ENCODE results near the gene FAM53A.

Gene FAM53A, protein sequence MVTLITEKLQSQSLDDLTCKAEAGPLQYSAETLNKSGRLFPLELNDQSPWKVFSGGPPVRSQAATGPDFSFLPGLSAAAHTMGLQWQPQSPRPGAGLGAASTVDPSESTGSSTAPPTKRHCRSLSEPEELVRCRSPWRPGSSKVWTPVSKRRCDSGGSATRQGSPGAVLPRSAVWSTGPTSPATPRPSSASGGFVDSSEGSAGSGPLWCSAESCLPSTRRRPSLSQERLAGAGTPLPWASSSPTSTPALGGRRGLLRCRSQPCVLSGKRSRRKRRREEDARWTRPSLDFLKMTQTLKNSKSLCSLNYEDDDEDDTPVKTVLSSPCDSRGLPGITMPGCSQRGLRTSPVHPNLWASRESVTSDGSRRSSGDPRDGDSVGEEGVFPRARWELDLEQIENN

DNA sequence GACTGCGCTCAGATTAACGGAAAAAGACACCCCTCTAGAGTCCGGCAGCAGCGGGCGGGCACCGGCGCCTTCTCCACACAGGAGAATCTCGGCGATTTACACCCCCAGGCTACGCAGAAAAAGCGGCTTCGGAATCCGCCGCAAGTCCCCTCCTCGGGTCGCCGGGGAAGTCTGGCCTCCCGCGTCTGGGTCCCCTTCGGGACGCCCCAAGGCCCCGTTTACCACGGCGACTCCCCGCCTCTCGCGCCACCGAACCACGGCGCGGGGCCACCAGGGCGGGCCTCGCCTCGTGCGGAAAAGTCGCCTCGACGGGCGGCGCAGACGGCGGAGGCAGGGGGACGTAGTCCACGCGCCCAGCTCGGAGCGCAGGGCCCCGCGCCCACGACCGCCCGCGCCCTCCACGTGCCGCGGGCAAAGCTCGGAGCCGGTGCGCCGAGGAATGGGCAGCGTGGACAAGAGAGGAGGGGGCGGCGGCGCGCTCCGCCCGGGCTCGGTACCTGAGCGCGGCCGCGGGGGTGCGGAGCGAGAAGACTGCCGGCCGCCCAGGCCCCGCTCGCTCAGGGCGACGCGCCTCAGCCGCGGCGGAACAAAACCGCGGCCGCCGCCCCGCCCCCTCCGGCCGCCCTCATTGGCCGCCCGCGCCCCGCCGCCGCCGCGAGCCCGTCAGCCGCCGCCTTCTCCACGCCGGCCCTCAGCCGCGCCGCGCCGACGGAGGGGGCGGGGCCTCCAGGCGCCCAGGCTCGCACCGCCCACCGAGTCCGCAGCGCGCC is at the start of gene FAM53A:
Gene FAM53A (minus strand): TSS at position 578 of the 770 bp plus-strand sequence. CDS start 15,572 bp downstream, outside the sequence.
- DNase-seq (peak; percentile 39), ATAC-seq (peak; percentile 95)

DNA sequence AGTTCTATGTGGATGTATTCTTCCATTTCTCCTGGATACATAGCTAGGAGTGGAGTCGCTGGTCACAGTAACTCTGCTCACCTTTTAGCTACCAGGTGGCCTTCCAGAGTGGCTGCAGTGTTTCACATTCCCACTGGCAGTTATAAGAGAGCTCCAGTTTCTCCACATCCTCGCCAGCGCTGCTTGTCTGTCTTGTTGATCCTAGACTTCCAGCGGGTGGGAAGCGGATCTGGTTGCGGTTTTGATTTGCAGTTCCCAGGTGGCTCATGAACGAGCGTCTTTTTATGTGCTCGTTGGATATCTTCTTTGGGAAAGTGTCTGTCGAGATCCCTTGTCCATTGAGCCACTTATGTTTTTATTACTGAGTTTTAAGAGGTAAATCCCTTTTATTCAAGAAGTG is 48.8 kb upstream of the FAM53A start:
- ATAC-seq (no peak), DNase-seq (no peak)

DNA sequence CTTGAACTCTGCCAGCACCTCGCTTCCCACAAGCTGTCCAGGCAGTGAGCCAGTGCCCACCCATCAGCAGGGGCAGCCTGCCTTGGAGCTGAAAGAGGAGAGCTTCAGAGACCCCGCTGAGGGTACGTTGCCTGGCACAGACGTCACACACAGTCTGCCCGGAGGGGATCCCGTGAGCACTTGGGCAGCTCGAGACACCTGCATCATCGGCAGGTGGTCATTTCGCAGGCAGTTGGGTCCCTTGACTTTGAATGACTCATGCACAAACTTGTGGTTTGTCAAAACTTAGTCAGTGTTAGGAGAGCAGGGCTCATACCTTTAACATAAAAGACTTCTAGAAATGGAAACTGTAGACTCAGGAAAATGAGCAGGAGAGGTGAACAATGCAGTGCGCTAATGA is 47.1 kb upstream of the FAM53A start:
- ATAC-seq (peak; percentile 67), DNase-seq (no peak)

DNA sequence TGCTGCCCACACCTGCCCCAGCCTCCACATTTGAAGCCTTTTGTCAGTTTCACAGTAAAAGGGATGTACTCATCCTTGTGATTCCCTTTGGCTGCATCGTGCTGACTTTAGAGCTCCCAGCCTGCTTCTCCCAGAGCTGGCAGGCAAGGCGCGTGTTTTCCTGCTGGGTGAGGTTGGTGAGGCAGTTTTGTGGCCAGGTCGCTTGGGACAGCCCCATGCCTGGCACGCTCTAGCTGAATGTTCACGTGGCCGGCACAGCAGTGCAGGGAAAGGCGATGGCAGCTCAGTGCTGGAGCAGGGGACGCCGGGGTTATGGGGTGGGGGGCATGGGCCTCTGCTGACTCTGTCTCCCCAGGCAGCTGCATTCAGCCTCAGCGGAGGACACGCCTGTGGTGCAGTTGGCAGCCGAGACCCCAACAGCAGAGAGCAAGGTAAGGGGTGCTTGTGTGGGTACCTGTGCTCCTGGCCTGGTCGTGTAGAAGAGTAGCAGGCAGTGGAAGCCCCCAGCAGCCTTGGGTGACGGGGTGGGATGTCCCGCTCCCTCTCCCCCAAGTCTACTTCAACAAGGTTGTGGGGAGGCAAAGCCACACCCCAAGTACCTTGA is 46.5 kb upstream of the FAM53A start:
- no peak for ATAC-seq
- DNase-seq: no peak

DNA sequence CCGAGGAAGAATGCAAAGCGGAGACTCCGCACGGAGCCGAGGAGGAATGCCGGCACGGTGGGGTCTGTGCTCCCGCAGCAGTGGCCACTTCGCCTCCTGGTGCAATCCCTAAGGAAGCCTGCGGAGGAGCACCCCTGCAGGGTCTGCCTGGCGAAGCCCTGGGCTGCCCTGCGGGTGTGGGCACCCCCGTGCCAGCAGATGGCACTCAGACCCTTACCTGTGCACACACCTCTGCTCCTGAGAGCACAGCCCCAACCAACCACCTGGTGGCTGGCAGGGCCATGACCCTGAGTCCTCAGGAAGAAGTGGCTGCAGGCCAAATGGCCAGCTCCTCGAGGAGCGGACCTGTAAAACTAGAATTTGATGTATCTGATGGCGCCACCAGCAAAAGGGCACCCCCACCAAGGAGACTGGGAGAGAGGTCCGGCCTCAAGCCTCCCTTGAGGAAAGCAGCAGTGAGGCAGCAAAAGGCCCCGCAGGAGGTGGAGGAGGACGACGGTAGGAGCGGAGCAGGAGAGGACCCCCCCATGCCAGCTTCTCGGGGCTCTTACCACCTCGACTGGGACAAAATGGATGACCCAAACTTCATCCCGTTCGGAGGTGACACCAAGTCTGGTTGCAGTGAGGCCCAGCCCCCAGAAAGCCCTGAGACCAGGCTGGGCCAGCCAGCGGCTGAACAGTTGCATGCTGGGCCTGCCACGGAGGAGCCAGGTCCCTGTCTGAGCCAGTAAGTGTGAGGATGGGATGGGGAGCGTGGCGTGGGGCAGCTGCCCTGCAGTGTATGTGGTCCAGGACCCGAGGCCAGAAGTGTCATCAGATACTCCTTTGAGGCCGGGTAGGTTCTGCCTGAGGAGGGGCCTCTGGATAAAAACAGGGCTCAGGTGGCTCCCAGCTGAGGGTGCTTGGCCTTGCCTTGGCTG is 44.2 kb upstream of the FAM53A start:
- DNase-seq: no peak
- ATAC-seq: no peak

DNA sequence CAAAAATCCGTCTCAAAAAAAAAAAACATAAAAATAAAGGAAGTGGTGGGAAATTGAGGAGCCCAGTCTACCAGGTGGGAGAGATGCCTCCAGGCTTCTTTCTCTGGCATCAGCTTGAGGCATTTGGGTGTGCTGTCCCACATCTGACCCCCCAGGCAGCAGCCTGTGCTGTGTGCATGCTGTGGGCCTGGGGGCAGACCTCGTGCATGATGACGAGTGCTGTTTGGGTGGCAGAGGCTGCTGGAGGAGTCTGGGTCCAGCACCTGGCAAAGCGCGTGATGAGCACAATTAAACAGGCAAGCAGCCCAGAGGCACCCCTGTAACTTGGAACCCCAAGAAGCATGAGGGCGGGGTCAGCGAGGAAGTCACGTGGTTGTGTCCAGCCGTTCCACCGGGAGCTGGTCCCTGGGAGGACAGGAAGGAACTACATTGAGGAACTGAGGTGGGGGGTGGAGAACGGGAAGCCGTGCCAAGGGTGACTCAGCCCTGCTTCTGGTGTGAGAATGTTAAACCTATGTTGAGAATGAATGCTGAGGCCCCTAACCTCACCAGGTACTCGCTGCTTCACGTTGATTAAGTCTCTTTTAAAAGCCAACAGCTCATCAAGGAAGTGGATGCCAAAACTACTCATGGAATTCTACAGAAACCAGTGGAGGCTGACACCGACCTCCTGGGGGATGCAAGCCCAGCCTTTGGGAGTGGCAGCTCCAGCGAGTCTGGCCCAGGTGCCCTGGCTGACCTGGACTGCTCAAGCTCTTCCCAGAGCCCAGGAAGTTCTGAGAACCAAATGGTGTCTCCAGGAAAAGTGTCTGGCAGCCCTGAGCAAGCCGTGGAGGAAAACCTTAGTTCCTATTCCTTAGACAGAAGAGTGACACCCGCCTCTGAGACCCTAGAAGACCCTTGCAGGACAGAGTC is 43.3 kb upstream of the FAM53A start:
- no peak for ATAC-seq
- DNase-seq: no peak

DNA sequence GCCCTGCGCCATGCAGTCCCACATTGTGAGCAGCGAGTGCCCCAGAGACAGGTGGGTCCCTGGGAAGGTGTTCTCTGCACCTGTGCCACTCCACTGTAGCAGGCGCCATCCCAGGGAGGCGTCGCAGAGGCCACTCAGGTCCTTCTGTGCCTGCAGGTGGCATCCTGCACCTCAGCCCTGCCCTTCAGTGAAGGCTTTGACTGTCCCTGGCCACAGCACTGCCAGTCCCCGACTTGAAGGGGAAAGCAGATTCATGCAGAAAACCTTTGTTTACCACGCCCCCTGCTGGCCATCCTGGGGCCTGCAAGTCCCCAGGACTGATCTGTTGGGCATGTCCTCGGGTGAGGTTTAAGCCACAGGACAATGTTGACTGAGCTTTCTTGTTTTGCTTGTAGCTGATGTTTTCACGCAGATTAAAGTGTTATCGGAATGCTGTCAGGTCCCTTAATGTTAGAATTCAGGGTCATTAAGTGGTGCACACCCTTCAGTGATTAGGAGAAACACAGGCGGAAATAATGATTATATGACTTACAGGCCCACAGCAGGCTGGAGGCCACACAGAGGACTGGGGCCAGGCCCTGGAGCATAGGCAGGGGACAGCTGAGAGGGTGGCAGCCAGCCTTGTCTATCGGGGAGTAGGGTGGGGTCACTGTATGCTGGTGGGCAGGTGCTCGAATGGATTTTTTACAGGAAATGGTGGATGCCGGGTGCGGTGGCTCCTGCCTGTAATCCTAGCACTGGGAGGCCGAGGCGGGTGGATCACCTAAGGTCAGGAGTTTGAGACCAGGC is 42.2 kb upstream of the FAM53A start:
- DNase-seq (peak; percentile 90), ATAC-seq (peak; percentile 16)

DNA sequence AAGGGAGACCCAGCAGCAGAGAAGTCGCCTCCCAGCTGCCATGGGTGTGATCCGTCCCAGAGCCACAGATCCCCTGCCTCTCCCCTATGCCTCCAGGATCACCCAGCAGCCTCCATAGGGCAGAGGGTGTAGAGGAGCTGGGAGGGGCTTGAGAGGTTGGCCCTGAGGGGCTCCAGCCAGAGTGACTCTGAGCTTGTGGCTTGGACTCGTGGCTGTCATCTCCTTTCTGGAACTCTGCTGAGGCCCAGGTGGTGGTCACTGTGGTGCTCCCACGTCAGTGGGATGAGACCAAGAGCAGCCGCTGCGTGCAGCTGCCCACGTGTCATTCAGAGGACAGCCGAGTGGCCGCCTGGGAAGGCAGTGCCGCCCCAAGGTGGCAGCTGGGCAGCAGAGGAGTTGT is 41.4 kb upstream of the FAM53A start:
- no peak for DNase-seq
- ATAC-seq: no peak

DNA sequence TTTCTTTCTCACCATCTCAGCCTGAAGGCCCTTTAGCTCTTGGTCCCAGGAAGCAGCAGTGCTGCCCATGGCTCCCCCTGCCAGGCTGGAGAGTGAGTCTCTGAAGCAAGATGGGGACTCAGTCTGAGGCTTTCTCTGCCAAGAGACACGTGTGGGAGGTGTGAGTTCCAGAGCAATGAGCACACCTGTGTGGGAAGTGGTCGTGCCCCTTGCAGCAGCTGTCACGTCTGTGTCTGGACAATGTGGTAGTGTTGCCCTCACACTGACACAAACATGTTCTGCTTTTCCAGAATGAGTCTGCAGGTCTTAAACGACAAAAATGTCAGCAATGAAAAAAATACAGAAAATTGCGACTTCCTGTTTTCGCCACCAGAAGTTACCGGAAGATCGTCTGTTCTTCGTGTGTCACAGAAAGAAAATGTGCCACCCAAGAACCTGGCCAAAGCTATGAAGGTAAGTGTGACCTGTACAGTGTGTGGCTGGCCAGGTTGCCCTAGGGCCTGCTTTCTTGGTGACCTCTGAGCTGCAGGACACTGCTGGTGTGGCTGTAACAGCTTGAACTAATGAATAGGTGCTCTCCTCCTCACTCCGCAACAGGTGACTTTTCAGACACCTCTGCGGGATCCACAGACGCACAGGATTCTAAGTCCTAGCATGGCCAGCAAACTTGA is 39.2 kb upstream of the FAM53A start:
- DNase-seq: peak; percentile 62
- peak; percentile 39 for ATAC-seq

DNA sequence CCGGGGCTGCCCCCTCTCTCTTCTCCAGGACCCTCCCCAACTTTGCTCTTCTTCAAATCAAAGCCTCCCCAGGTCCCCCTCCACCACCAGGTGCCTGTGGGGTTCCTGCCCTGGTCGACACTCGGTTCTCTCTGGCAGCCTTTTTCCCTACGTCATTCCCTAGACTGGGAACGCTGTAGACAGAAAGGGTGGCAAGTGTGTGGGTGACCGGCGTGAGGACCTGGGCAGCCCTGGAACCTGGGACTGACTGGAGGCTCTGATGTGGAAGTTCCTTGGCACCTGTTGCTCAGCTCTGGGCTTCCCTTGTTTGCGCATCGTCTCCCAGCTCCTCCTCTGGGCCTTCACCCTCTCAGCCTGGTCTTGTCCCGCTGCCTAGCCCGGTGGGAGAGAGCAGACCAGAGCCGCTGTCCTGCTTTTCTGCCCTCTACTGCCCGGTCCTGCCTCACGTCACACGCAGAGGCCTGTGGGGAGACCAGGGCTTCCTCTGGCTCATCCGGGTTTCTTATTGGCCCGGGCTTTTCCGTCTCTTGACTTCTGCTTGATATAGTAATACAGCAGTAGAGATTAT is 38.5 kb upstream of the FAM53A start:
- ATAC-seq (no peak), DNase-seq (no peak)

DNA sequence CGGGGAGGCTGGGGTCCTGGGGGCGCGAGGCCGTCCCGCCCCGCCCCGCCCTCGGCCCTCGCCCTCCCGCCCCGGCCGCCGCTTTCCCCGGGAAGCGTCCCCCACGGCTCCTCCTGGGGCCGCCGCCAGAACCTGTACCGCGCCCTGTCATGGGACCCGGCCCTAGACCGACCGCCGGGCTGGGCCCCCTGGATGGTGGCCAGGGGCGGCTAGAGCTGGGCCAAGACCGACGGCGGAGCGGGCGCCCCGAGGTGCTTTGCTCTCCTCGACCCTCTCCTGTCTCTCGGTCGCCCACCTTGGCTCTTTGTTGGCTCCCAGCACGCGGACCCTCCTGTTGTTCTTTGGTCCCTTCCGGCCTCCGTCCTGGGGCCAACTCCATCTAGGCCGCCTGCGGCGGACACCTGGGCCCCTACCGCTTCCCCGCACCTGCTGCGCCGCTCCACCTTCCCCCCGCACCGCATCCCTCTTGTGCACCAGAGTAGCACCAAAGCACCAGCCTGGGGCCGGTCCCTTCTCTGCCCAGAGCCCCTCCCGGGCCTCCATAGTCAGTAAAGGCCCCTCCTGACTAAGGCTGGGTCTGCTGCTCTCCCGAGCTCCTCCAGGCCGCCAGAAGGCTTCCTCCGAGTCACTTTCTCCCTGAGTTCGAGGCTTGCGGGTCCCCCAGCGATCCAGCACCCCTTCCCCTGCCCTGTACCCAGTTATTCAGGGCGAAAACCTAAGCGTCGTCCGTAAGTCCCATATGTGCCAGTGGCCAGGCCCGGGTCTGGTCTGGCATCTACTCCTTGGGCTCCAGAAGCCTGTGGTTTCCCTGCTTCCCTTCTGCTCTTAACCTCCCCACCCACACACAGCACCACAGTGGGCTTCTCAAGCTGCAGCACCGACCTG is 37.8 kb upstream of the FAM53A start:
- ATAC-seq (no peak), DNase-seq (peak; percentile 44)

DNA sequence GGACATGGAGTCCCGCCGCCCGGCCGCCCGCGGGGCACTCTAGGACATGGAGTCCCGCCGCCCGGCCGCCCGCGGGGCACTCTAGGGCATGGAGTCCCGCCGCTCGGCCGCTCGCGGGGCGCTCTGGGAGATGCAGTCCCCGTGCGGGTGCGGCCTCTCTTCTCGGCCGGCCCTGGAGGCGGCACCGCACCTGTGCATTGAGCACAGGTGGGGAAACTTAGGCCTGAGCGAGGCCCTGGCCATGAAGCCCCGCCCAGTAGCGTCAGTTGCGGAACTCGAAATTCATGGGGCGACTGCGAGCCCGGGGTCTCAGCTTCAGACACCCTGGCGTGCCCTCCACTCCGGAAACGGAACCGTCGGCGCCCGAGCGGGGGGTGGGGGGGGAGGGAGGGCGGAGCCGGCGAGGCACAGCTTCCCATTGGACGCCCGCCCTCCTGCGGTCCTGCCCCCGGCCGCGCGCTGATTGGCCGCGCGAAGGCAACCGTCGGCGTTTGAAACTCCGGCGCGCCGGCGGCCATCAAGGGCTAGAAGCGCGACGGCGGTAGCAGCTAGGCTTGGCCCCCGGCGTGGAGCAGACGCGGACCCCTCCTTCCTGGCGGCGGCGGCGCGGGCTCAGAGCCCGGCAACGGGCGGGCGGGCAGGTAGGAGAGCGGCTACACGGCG is 37.0 kb upstream of the FAM53A start, which contains the start of the genes TACC3 and TMEM129:
Gene TACC3 (plus strand): TSS at position 519 of the 663 bp plus-strand sequence. CDS start 1,901 bp downstream, outside the sequence.
Gene TMEM129 (minus strand): TSS at position 321 of the 663 bp plus-strand sequence. CDS start 486 bp downstream, outside the sequence.
- DNase-seq: peak; percentile 92

DNA sequence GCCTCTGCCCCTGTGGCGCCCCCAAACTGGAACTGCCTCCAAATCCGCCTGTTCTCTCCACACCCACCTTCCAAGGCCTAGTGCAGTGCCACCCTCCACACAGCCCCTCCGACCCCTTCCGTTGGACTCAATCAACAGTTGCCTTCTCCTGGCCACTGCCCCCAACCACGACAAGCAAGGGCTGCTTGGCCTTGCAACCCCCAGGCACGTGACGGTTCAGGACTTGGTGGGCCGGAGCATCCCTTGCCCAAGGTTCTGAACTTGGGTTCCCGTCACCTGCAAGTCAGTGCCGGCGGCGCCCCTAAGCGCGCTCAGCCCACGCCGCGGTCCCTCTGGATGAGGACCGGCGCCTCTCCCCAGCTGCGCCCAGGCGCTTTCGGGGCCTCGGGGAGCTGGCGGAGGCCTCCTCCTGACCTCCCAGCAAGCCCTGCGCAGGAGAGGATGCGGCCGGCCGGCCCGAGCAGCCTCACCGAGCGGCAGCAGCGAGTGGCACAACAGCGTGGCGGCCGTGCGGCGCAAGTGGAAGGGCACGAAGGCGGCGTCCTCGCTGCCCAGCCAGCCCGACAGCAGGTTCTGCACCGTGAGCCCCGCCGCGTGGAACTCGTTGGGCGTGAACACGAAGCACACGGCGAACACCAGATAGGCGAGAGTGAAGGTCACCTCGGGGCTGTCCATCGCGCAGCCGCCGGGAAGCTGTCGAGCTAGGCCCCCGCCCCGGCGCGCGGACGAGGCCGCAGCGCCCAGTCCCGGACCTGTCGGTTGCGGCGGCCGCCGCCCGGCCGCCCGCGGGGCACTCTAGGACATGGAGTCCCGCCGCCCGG is 36.3 kb upstream of the FAM53A start:
- ATAC-seq (no peak), DNase-seq (peak; percentile 63)

More for the DNA sequence above, 37.0 kb upstream of the FAM53A start, which contains the start of the genes TACC3 and TMEM129:
- ATAC-seq: peak; percentile 85

DNA sequence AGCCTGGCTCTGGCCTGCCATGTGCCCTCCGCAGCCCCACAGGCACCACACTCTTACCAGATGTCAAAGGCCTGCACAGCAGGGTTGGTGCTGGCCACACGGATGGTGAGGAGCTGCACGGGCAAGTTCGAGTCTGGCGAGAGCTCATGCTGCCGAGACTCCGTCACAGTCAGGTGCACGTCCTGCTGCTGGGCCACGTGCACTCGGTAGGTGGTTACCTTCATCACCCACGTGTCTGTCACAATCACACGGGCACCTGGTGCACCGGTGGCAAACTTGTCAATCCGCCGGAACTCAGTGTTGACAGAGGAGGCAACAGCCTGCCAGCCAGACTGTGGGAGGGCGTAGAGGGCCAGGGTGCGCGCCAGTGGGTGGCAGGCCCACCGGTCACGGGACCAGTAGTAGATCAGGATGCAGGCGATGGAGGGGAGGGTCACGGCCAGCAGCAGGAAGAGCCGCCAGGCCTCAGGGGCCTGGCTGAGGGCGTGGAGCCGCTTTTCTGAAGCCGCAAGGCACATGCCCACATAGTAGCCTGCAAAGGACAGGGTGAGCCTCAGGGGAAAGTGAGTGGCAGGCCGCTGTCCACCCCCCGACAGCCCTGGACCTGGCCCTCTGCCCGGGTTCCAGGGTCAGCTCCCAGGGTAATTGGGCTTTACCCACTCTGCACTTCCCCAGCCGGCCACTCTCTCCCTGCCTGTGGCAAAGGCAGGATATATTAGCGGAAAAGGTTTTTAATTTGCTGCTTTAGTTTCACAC is 34.2 kb upstream of the FAM53A start:
- ATAC-seq (no peak), DNase-seq (no peak)
